BJ (cell line): ENCODE measurements around the gene NCAN. TPM values are rescaled to one million over a fixed set of nuclear protein-coding genes. Genes with fewer than 3 reads are reported as not detected.

Experiments
- CTCF ChIA-PET: fragments of 350-600 bp; formaldehyde crosslinking; extraction: SDS; loops from one replicate; lab custom pipeline; 2021; ENCODE audit warnings: antibody characterized with exemption, inconsistent platforms; lab: Yijun Ruan, JAX
- POLR2A ChIA-PET: fragments of 300-600 bp; sonication (Branson Sonifier 250); formaldehyde crosslinking; extraction: SDS; loops from one replicate; lab custom pipeline; 2021; ENCODE audit warnings: antibody characterized with exemption; lab: Charles Lee
- DNase-seq: peaks from one replicate; pipeline ENCODE4 v3.0.0-alpha.2; 2011; ENCODE audit warnings: low read depth
- H3K27me3 ChIP-seq: 2 replicates; pipeline ENCODE4 v1.6.0; 2011; ENCODE audit warnings: low read length; ENCODE audit not compliant: control insufficient read depth, insufficient read depth
- H3K36me3 ChIP-seq: 2 replicates; pipeline ENCODE4 v1.5.1; 2011; ENCODE audit warnings: low read length; ENCODE audit not compliant: control insufficient read depth, insufficient read depth
- H3K4me3 ChIP-seq: 2 replicates; pipeline ENCODE4 v1.5.1; 2011; ENCODE audit warnings: low read depth, mild to moderate bottlenecking, control low read depth, low read length
- CTCF ChIP-seq: IDR thresholded peaks from 2 replicates; pipeline ENCODE4 v1.5.1; 2011; ENCODE audit warnings: low read depth, mild to moderate bottlenecking, control low read depth, inconsistent platforms, low read length, moderate library complexity; ENCODE audit not compliant: insufficient read depth
- polyA plus RNA-seq: library from polyadenylated mRNA; depleted of rRNA; stranded (reverse); fragments of >200 nt; gene quantifications from 2 replicates; pipeline ENCODE4 v1.2.3, GENCODE V29; 2011

Gene NCAN
- polyA plus RNA-seq, 1 experiment: not detected

GRCh38 chr19:19279062-19279612 lies 67.4 kb downstream of the NCAN start:
- TF ChIP-seq CTCF: no peak
- ChIA-PET POLR2A (no interaction called here), CTCF (no interaction called here)
- no peak for DNase-seq
- H3K4me3 ChIP-seq: no peak overlapping the region
- peaks cover 19% of the 10 kb centered on the region for H3K36me3 ChIP-seq
- no peaks in the 10 kb centered on the region for H3K27me3 ChIP-seq

- Histone ChIP-seq H3K27me3 (no peaks in the 10 kb centered on the region), H3K36me3 (peaks cover 17% of the 10 kb centered on the region), H3K4me3 (no peak overlapping the region)
- no peak for DNase-seq
- POLR2A ChIA-PET: no interaction called here
- no peak for TF ChIP-seq CTCF
- CTCF ChIA-PET: no interaction called here
Measured at GRCh38 chr19:19279853-19280252, 68.1 kb downstream of the NCAN start.

- H3K27me3 ChIP-seq: no peaks in the 10 kb centered on the region
- no peak for DNase-seq
- no peak for TF ChIP-seq CTCF
- peaks cover 17% of the 10 kb centered on the region for H3K36me3 ChIP-seq
- ChIA-PET POLR2A (no interaction called here), CTCF (no interaction called here)
- no peak overlapping the region for H3K4me3 ChIP-seq
Measured at GRCh38 chr19:19280561-19280960, 68.8 kb downstream of the NCAN start.

GRCh38 chr19:19285686-19286085 lies 73.9 kb downstream of the NCAN start:
- ChIA-PET POLR2A (no interaction called here), CTCF (no interaction called here)
- TF ChIP-seq CTCF: no peak
- Histone ChIP-seq H3K36me3 (peaks cover 5% of the 10 kb centered on the region), H3K4me3 (no peak overlapping the region), H3K27me3 (no peaks in the 10 kb centered on the region)
- no peak for DNase-seq

GRCh38 chr19:19292607-19293006 lies 80.8 kb downstream of the NCAN start:
- no peak for DNase-seq
- Histone ChIP-seq H3K36me3 (peaks cover 4% of the 10 kb centered on the region), H3K27me3 (no peaks in the 10 kb centered on the region), H3K4me3 (no peak overlapping the region)
- ChIA-PET CTCF (no interaction called here), POLR2A (no interaction called here)
- TF ChIP-seq CTCF: no peak
